ENCODE results near the gene AKTIP.
"Not testable (repeated sequence)": the region's sequence is repeated elsewhere in the genome, so short reads cannot be mapped to it uniquely, and the experiment has no call there.

Gene AKTIP

GRCh38 chr16:53515259-53515658 is 12.2 kb upstream of the AKTIP start:
- DNase-seq, result no peak

GRCh38 chr16:53512795-53513194 is 9.8 kb upstream of the AKTIP start:
- not testable (repeated sequence) for DNase-seq

GRCh38 chr16:53511403-53512280 is 8.6 kb upstream of the AKTIP start:
- DNase-seq, result no peak

GRCh38 chr16:53511084-53511402 is 8.0 kb upstream of the AKTIP start:
- no peak for DNase-seq

- DNase-seq, result no peak
Measured at GRCh38 chr16:53510704-53511070, 7.7 kb upstream of the AKTIP start.

- peak; percentile 54 for DNase-seq
Measured at GRCh38 chr16:53509906-53510703, 7.1 kb upstream of the AKTIP start.

- DNase-seq, result peak; percentile 83
Measured at GRCh38 chr16:53507464-53508179, 4.6 kb upstream of the AKTIP start.

GRCh38 chr16:53506254-53506653 is 3.2 kb upstream of the AKTIP start:
- no peak for DNase-seq

- no peak for DNase-seq
Measured at GRCh38 chr16:53504665-53505064, 1.7 kb upstream of the AKTIP start.

- peak; percentile 5 for DNase-seq
Measured at GRCh38 chr16:53503991-53504663, 1.1 kb upstream of the AKTIP start.

GRCh38 chr16:53503270-53503923 is 388 bp upstream of the AKTIP start:
- DNase-seq, result peak; percentile 100

GRCh38 chr16:53501216-53501859 is 1.7 kb downstream of the AKTIP start:
- DNase-seq, result no peak

- DNase-seq, result no peak
Measured at GRCh38 chr16:53498984-53499383, 4.0 kb downstream of the AKTIP start.

- no peak for DNase-seq
Measured at GRCh38 chr16:53495325-53495724, 7.7 kb downstream of the AKTIP start.

GRCh38 chr16:53494636-53495035 is 8.4 kb downstream of the AKTIP start:
- DNase-seq, result no peak

GRCh38 chr16:53492503-53492902 is 10.5 kb downstream of the AKTIP start:
- no peak for DNase-seq

GRCh38 chr16:53489755-53490154 is 13.3 kb downstream of the AKTIP start:
- DNase-seq, result no peak

GRCh38 chr16:53486230-53486629 is 16.8 kb downstream of the AKTIP start:
- DNase-seq, result no peak

GRCh38 chr16:53484542-53484941 is 18.5 kb downstream of the AKTIP start:
- DNase-seq, result no peak

- DNase-seq, result no peak
Measured at GRCh38 chr16:53482123-53482522, 20.9 kb downstream of the AKTIP start.

- no peak for DNase-seq
Measured at GRCh38 chr16:53480394-53480793, 22.6 kb downstream of the AKTIP start.

- DNase-seq, result no peak
Measured at GRCh38 chr16:53478965-53479364, 24.0 kb downstream of the AKTIP start.
